Measurements from ENCODE around the gene HHATL. TPM values are rescaled to one million over a fixed set of nuclear protein-coding genes. Genes with fewer than 3 reads are reported as not detected.

The HHATL gene
- total and polyA plus RNA-seq, 10 of the 15 experiments (the other 5 are each of a cell fraction or from before 2014, with no cell fraction given), result not detected

- TF ChIP-seq CHD2 (IDR thresholded peaks at IDR 0.05; ENCODE audit: borderline replicate concordance, low read depth, low read length) (no peak), NFYB (IDR thresholded peaks at IDR 0.05; ENCODE audit: insufficient read depth, low read depth, low read length) (no peak)
Observed at GRCh38 chr3:42745291-42745745, 42.7 kb upstream of the HHATL start (continued).

GRCh38 chr3:42743204-42743995, 40.8 kb upstream of the HHATL start:
- Histone ChIP-seq H3K9ac (ENCODE audit: control insufficient read depth, insufficient read depth, low read length) (no peak overlapping the region), H4K20me1 (ENCODE audit: control insufficient read depth, insufficient read depth) (no peaks in the 10 kb centered on the region), H3K27me3 (replicated peaks in 1 of 2; ENCODE audit: control insufficient read depth in 2 of 2, insufficient read depth in 2 of 2, low read length in 1 of 2) (no peaks in the 10 kb centered on the region), H3K9me3 (replicated peaks; ENCODE audit: control insufficient read depth, insufficient read depth, low read length) (no peaks in the 10 kb centered on the region), H3K79me2 (ENCODE audit: control insufficient read depth, insufficient read depth, low read length) (no peaks in the 10 kb centered on the region), H3K36me3 (ENCODE audit: control insufficient read depth in 2 of 2, insufficient read depth in 2 of 2, low read length in 1 of 2) (no peaks in the 10 kb centered on the region), H3K4me3 (no peak overlapping the region), H3K4me1 (ENCODE audit: control insufficient read depth, insufficient read depth, low read length) (no peaks in the 10 kb centered on the region), H3K4me2 (ENCODE audit: control insufficient read depth, insufficient read depth) (no peak overlapping the region), H2AFZ (ENCODE audit: control insufficient read depth, low read depth, low read length) (no peak overlapping the region), H3K27ac (ENCODE audit: control insufficient read depth, insufficient read depth) (no peak overlapping the region)
- RAD21 ChIA-PET (ENCODE audit: unreplicated experiment), result interaction anchor here (0.6 to 2.6 kb wide), 4 partner anchors 97 to 163 kb away, joined by 3 to 15 read pairs (median 4); partner anchors contain the start of gene SEC22C
- POLR2A ChIA-PET, result interaction anchor here (1.0 kb wide), 1 partner anchor 10 kb away, joined by 3 read pairs; no protein-coding TSS in a partner anchor
- SMC1A ChIA-PET (ENCODE audit: uncharacterized antibody, unreplicated experiment), result interaction anchor here (0.8 to 3.0 kb wide), 6 partner anchors 15 to 202 kb away, joined by 3 to 27 read pairs (median 3); partner anchors contain the start of genes SEC22C and SS18L2
- TF ChIP-seq ZBTB11 (CRISPR knock-in tag; IDR thresholded peaks at IDR 0.05) (no peak), STAT3 (IDR thresholded peaks at IDR 0.05; ENCODE audit: low read depth, low read length) (no peak)
- in situ Hi-C loops (cut with MboI) (loop anchor here (10.0 kb wide), 1 partner anchor 169 kb away; no protein-coding TSS in a partner anchor), intact Hi-C loops (cut with micrococcal nuclease; ENCODE audit: unreplicated experiment) (loop anchor here (5.0 to 10.0 kb wide), 3 partner anchors 91 to 199 kb away; partner anchors contain the start of gene ZBTB47)
- ATAC-seq (no peak), DNase-seq (ENCODE audit: low read depth, low spot score) (no peak), FAIRE-seq (no peak)
- BruUV-seq (replicated peaks), result no TSS peak
- CTCF ChIA-PET, result interaction anchor here (0.7 to 4.2 kb wide), 17 partner anchors 11 to 496 kb away, joined by 3 to 30 read pairs (median 5); partner anchors contain the start of gene SEC22C
- WGBS (ENCODE audit: insufficient coverage, insufficient replicate concordance, low lambda C conversion rate, missing lambda C conversion rate), result 57% methylated on average over 7 of the region's 7 CpGs
